Embryonic facial prominence (tissue), 1 donor: ENCODE measurements around the gene ZNF678.
"Not testable (repeated sequence)": the region's sequence is repeated elsewhere in the genome, so short reads cannot be mapped to it uniquely, and the experiment has no call there.

Experiments
- DNase-seq: peaks from one replicate; pipeline ENCODE4 v3.0.0-alpha.2; 2016; ENCODE audit errors: extremely low spot score

ZNF678 gene

DNA sequence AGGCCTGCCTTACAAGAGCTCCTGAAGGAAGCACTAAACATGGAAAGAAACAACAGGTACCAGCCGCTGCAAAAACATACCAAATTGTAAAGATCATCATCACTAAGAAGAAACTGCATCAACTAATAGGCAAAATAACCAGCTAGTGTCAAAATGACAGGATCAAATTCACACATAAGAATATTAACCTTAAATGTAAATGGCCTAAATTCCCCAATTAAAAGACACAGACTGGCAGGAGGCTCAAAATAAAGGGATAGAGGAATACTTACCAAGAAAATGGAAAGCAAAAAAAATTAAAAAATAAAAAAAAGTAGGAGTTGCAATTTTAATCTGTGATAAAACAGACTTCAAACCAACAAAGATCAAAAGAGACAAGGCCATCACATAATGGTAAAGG, 11.5 kb upstream of the ZNF678 start:
- DNase-seq: not testable (repeated sequence)

GRCh38 chr1:227556288-227556687, 7.1 kb upstream of the ZNF678 start:
- no peak for DNase-seq

- no peak for DNase-seq
Observed at GRCh38 chr1:227557962-227558725, 5.2 kb upstream of the ZNF678 start.

DNA sequence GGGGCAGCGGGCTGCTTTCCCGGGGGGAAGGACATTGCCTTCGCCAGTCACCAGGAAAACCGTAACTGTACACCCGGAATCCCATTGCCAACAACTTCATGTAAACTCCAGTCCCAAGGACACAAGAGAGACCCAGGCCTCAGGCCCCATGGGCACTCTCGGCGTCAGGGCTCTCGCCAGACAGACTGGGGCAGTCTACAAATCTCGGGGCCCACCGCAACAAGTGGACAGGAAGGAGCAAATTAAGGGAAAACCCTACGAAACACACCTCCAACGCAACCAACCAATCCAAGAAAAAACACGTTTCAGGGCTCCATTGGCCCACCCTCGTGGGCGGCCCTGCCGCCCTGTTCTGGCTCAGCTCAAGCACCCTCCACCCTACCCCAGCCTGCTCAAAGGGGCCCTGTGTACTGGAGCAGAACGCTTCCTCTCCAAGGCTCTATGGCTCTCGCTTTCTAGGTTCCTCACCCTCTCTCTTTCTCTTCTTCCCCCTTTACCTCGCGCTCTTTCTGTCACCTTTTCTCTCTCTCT, 4.6 kb upstream of the ZNF678 start:
- DNase-seq: peak; percentile 25

- no peak for DNase-seq
Observed at GRCh38 chr1:227559499-227559898, 3.9 kb upstream of the ZNF678 start.

GRCh38 chr1:227559926-227560325, 3.4 kb upstream of the ZNF678 start:
- DNase-seq: no peak

GRCh38 chr1:227560393-227561173, 2.8 kb upstream of the ZNF678 start:
- DNase-seq: no peak

GRCh38 chr1:227561241-227561907, 2.0 kb upstream of the ZNF678 start:
- no peak for DNase-seq

GRCh38 chr1:227562037-227562436, 1.3 kb upstream of the ZNF678 start:
- no peak for DNase-seq

GRCh38 chr1:227562933-227563323, 428 bp upstream of the ZNF678 start:
- DNase-seq: no peak

GRCh38 chr1:227567256-227567655, 3.9 kb downstream of the ZNF678 start:
- DNase-seq: no peak

DNA sequence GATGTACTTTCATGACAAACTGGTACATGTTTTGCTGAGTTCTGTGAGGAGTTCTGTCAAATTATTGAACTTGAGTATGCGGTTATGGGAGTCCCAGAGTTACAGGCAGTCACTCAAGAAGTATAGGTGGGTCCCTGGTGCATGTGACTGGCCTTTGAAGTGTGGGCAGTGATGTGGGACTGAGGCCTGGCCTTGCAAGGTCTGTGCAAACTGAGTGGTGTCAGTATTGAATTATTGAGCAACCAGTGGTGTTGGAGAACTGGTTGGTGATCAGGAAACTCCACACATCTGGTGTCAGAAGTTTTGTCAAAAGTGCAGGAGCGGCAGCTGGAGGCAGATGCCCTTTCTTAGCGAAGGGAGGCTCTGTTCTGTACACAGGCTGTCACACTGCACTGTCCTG, 5.2 kb downstream of the ZNF678 start:
- DNase-seq: no peak

DNA sequence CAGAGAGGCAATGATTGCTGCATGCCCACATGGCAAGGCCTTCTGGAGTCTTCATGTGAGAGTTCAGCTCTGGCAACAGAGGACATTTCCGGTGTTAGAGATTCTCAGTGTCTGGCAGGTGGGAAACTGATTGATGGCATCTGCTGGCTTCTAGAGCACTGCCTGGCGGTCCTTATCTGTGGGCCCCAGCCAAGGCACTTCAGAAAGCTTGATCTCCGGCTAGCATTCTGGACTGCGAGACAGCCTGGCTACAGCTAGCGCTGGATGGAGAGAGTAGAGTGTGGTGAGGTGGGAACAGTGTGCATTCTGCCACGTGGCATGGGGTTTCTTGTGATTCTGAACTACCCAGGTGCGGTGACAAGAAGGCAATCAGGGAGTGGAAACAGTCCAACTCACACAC, 9.4 kb downstream of the ZNF678 start:
- no peak for DNase-seq

DNA sequence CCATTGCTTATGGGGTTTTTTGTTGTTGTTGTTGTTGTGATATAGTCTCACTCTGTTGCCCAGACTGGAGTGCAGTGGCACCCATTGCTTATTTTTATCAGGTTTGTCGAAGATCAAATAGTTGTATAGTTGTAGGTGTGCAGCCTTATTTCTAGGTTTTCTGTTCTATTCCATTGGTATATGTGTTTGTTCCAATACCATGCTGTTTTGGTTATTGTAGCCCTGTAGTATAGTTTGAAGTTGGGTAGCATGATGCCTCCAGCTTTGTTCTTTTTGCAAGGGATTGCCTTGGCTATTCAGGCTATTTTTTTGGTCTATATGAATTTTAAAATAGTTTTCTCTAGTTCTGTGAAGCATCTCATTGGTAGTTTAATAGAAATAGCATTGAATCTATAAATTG, 11.6 kb downstream of the ZNF678 start:
- no peak for DNase-seq

DNA sequence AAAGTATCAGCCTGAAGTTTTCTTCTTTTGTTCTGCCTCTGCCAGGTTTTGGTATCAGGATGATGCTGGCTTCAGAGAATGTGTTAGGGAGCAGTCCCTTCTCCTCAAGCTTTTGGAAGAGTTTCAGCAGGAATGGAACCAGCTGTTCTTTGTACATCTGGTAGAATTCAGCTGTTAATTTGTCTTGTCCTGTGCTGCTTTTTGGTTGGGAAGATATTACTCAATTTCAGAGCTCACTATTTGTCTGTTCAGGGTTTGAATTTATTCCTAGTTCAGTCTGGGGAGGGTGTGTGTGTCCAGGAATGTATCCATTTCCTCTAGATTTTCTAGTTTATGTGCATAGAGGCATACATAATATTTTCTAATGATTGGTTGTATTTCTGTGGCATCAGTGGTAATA, 12.8 kb downstream of the ZNF678 start:
- DNase-seq: no peak

- no peak for DNase-seq
Observed at GRCh38 chr1:227577500-227577899, 14.1 kb downstream of the ZNF678 start.

DNA sequence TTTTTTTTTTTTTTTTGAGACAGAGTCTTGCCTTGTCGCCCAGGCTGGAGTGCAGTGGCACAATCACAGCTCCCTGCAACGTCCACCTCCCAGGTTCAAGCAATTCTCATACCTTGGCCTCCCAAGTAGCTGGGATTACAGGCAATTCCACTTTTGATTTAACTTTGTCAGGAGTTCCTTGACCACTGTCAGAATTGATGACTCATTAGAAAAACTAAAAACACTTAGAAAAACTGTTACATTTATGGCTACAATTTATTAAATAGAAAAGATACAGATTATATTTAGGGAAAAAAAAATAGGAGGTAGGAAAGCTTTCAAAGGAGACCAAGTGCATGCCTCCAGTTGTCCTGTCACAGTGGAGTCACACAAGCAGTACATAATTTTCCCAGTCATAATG, 20.0 kb downstream of the ZNF678 start:
- DNase-seq: no peak

- DNase-seq: no peak
Observed at GRCh38 chr1:227586733-227587132, 23.4 kb downstream of the ZNF678 start.

DNA sequence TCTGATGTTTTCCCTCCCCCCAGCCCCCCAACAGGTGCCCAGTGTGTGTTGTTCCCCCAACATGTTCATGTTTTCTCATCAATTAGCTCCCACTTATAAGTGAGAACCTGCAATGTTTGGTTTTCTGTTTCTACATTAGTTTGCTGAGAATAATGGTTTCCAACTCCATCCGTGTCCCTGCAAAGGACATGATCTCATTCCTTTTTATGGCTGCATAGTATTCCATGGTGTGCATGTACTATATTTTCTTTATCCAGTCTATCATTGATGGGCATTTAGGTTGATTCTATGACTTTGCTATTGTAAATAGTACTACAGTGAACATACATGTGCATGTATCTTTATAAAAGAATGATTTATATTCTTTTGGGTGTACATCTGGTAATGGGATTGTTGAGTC, 24.6 kb downstream of the ZNF678 start:
- DNase-seq: no peak

- not testable (repeated sequence) for DNase-seq
Observed at GRCh38 chr1:227588769-227589168, 25.4 kb downstream of the ZNF678 start.

DNA sequence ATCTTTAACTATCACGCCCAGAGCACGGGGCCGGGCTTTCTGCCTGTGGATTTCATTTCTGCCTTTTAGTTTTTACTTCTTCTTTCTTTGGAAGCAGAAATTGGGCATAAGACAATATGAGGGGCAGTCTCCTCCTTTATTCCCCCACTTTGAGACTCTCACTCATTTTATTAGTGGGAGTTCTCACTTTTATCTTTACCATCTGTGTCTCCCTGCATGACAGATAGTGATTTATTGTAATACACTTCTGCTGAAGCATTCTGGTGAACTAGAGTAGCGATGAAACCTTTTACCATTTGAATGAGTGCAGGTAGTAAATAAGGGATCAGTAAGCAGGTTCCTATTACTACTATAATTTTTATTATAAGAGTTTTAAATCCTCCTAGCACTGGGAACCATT, 26.4 kb downstream of the ZNF678 start:
- not testable (repeated sequence) for DNase-seq

GRCh38 chr1:227596222-227596621, 32.9 kb downstream of the ZNF678 start:
- not testable (repeated sequence) for DNase-seq
